Stromal cell of bone marrow (primary cell): ENCODE data around the gene TSPYL1.

Experiments
- DNase-seq: peaks from one replicate; pipeline ENCODE4 v3.0.0-alpha.2; 2012; ENCODE audit warnings: low read depth

The TSPYL1 gene

DNA sequence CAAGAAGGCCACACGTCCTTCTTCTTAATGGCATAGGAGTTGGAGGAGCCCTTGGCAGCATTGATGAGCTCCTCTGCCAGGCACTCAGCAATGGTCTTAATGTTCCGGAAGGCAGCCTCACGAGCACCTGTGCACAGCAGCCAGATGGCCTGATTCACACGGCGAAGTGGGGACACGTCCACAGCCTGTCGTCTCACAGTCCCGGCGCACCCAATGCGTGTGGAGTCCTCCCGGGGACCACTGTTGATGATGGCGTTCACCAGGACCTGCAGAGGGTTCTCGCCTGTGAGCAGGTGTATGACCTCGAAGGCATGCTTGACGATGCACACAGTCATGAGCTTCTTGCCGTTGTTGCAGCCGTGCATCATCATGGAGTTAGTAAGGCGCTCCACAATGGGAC, 21.2 kb downstream of the TSPYL1 start:
- no peak for DNase-seq

DNA sequence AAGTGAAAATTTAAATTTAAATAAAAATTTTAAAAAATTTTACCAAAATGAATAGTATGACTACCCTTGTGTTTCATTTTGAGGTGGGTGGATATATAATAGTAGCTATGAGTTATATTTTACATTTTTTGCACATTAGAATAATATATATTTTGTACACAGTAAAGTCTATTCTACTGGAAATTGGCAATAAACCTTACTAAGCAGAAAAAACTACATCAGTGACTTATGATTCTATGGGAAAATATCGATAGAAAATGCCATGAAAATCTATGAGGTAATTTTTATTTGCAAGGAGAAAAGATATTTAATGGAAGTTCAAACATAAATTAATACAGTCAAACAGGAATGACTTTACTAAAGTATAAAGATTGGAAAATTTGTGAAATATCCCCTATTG, 23.0 kb downstream of the TSPYL1 start:
- no peak for DNase-seq

- DNase-seq, result no peak
Measured at GRCh38 chr6:116255246-116255800, 24.4 kb downstream of the TSPYL1 start.

DNA sequence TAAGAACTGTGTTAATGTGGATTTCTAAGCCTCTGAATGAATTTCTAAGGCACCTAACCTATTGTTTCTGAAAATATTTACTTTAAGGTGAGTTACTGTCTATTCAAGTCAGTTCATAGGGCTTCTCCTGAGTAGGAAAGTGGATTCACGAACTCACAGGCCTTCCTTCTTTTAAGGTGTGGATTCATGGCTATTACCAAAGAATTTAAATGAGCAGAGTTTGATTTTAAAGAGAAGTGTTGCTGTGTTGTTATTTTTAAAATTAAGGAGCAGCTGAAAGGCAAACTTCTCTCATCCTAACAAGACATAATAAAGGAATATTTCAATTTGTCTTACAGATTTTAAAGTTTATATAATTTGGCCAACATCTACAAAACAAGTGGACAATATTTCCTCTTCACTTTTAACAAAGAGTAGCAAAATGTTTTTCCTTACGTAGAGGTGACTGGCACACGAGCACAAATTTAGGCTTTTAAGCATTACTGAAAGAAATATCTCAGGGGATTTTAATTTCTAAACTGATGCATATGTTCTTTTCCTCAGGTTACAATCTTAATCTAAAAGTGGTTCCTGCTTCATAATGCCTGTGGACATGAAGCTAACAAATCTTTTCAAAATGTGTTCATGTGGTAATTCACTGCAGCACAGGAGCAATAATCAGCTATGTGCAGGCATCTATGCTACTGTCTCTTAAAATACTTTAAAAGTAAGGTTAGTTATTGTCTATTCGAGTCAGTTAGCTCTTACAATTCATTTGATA, 25.3 kb downstream of the TSPYL1 start:
- no peak for DNase-seq

GRCh38 chr6:116253505-116254296, 26.0 kb downstream of the TSPYL1 start, which contains the start of gene TSPYL4:
Gene TSPYL4, minus strand, starts transcription at chr6:116254075. Its CDS starts 67 bp downstream, at chr6:116254008.
- peak; percentile 95 for DNase-seq

DNA sequence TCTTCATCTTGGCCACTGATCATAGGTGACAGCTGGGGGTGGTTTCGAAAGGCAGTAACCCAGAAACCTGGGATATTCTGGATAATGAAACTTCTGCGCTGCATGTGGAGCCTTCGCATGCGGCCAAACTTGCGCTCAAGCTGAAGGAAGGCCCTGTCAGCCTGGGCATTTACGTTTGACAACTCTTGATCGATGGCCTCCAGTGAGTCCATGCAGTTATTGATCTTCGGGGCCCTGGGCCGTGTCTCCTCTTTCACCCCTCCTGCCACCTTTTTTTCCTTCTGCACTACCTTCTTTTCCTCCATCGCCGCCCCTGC, 26.6 kb downstream of the TSPYL1 start:
- DNase-seq, result no peak

DNA sequence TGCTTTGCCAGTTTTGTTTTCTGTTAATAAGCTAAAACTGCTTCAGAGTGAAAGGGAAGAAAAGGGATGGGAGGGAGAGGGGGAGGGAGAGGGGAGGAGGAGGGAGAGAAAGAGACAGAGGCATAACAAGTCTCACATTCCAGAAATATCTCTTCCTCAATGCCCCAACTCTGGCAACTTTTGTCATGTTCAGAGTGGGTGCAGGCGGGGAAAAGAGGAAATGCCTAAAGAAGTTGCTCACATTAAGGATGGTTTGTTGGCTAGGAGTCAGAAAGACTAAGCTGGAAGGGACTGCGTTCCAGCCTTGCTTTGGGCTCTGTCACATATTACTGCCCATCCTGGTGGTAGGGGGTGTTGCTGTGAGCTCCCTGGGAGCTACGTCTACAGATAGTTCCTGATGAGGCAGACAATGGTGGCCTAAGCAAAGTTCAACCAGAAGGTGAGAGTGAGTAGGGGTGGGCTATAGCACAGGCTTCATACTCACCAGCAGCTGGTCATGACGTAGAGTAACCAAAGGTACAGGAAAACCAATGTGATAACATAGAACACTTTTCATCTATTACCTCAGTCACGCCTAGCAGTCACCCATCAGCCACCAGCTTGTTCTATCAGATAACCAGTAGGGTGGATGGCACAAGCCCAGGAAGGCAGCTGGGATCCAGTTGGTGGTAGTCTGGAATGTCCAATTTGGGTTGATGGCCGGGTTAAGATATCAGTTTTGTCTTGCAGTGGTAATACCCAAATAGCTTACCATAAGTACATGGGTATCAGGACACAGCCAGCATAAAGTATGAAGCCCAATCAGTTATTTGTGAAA, 28.0 kb downstream of the TSPYL1 start:
- DNase-seq, result no peak

DNA sequence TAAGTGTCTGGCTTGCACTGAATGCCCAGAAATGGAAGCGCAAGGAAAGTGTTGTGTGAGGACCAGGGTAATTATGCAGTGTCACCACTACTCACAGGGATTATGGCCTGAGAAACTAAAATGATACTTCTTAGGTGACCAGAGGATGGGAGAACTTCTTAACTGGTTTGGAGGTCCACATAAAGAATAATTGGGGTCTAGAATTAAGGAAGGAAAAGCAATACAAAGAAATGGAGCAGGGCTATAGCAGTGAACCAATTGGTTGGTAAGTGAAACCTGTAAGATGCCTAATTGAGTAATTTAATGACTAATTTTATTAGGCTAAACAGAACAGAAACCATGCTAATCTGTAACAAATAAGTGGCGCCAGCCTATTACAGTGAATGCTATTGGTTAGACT, 31.2 kb downstream of the TSPYL1 start:
- DNase-seq, result no peak

DNA sequence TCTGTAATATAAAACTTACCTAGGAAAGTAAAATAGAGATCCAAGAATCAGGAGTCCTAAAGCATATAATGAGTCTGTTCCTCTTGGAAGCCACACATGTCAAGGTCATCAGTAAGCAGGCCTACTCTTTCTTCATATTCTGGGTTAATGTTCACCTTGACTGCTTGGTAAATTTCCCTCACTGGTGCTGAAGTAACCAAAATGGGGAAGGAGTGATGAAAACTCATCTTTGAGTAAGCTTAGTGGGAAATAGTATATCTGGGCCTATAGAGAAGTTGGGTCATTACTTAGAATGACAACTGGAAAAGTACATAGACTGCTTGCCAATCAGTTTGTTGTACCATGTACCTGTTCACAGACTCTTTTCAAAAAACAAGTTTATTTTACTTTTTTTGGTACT, 32.4 kb downstream of the TSPYL1 start:
- no peak for DNase-seq

- DNase-seq, result no peak
Measured at GRCh38 chr6:116246089-116246488, 33.6 kb downstream of the TSPYL1 start.

GRCh38 chr6:116244284-116244683, 35.4 kb downstream of the TSPYL1 start:
- DNase-seq, result no peak

DNA sequence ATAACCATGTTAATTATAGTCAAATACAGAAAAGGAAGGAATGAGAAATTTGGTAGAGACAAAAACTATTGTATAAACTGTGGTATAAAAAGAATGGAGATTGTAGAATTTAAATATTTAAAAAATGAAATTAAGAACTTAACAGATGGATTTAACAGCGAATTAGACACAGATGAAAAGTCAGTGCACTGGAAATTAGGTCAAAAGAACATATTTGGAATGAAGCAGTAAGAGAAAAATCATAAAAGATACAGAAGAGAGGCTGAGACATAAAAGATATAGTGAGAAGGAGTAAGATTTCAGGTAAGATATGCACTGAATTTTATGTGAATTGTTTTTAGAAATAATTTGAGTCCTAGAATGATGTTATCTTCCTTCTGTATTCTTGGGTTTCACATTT, 39.9 kb downstream of the TSPYL1 start:
- no peak for DNase-seq

GRCh38 chr6:116239256-116239655, 40.5 kb downstream of the TSPYL1 start:
- no peak for DNase-seq

DNA sequence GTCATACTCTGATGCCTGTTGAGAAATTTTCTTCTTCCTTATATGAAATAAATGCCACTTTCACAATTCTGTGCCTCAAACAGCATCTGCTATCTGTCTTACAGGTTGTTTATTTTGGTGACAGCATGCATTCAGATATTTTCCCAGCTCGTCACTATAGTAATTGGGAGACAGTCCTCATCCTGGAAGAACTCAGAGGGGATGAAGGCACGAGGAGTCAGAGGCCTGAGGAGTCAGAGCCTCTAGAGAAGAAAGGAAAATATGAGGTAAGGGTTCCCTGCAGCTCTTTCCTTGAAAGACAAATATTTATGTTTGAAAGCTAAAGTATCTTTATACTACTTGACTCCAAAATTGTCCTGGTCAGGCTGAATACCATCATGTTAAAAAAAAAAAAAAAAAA, 41.6 kb downstream of the TSPYL1 start:
- no peak for DNase-seq

- DNase-seq, result no peak
Measured at GRCh38 chr6:116234689-116235088, 45.0 kb downstream of the TSPYL1 start.

- DNase-seq, result peak; percentile 86
Measured at GRCh38 chr6:116229287-116229913, 50.3 kb downstream of the TSPYL1 start.
